Thoracic aorta (tissue), 2 donors: ENCODE results near the gene IL37. TPM values are rescaled to one million over a fixed set of nuclear protein-coding genes. Genes with fewer than 3 reads are reported as not detected.

Experiments used
- ATAC-seq: fragments of 150-250 bp; one replicate; pipeline ENCODE4 v1.8.0; 2017; ENCODE audit warnings: low read depth; ENCODE audit not compliant: insufficient number of reproducible peaks, low FRiP score
- DNase-seq: peaks from one replicate; pipeline ENCODE4 v3.0.0-alpha.2; 2020; ENCODE audit warnings: low spot score
- H3K27ac ChIP-seq, 2 donors: fragments of 200-600 bp; sonication (generic); 1 replicate in 1 of 2; 2 replicates in 1 of 2; pipeline ENCODE4 v1.5.1; 2016; ENCODE audit warnings: mild to moderate bottlenecking in 2 of 2, moderate library complexity in 2 of 2
- H3K27me3 ChIP-seq: fragments of 200-600 bp; sonication (generic); replicated peaks from 2 replicates; pipeline ENCODE4 v1.6.0; 2016; ENCODE audit warnings: mild to moderate bottlenecking; ENCODE audit not compliant: insufficient read depth
- H3K36me3 ChIP-seq: fragments of 200-600 bp; sonication (generic); one replicate; pipeline ENCODE4 v1.5.1; 2016
- H3K4me1 ChIP-seq, 2 donors: fragments of 200-600 bp; sonication (generic); 1 replicate in 1 of 2; 2 replicates in 1 of 2; pipeline versions ENCODE4 v1.5.1 to v1.6.0; 2016; ENCODE audit warnings: low read depth in 2 of 2, mild to moderate bottlenecking in 1 of 2; ENCODE audit not compliant: control insufficient read depth in 1 of 2
- H3K4me3 ChIP-seq: fragments of 200-600 bp; sonication (generic); 2 replicates; pipeline ENCODE4 v1.5.1; 2016; ENCODE audit warnings: mild to moderate bottlenecking
- H3K9me3 ChIP-seq: fragments of 200-600 bp; sonication (generic); 2 replicates; pipeline ENCODE4 v1.5.1; 2016
- total RNA-seq, 2 donors: library from RNA; depleted of rRNA; stranded (reverse); fragments of >200 nt; gene quantifications; one replicate each; pipeline versions ENCODE4 v1.1.0 to v1.2.3, GENCODE V29; 2016
- TF ChIP-seq, protein P1 (sequence below): fragments of 200-600 bp; sonication (generic); IDR thresholded peaks from one replicate; pipeline ENCODE4 v1.5.1; 2019; ENCODE audit warnings: antibody characterized with exemption

IL37 gene
- total RNA-seq, 2 donors from 2014 or later, result not detected

DNA sequence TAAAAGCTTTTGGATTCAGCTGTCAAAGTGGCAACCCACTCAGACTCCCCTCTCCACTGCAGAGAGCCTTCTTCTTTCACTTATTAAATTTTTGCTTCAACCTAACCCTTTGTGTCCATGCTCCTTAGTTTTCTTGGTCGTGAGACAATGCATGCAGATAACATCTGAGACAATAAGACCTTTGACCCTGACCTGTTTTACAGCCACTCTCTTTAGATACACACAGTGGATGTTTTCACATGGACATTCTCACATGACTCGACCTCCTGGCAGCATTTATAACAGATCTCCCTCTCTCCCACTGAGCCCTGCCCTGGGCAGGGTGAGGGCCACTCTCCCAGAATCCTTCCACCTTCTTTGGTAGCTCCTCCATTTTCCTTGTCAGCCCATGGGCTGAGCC is 36.4 kb downstream of the IL37 start:
- ATAC-seq (no peak), DNase-seq (no peak)
- no peaks in the 10 kb centered on the region for H3K27me3 ChIP-seq
- no peak overlapping the region for H3K27ac ChIP-seq
- TF ChIP-seq, protein P1, sequence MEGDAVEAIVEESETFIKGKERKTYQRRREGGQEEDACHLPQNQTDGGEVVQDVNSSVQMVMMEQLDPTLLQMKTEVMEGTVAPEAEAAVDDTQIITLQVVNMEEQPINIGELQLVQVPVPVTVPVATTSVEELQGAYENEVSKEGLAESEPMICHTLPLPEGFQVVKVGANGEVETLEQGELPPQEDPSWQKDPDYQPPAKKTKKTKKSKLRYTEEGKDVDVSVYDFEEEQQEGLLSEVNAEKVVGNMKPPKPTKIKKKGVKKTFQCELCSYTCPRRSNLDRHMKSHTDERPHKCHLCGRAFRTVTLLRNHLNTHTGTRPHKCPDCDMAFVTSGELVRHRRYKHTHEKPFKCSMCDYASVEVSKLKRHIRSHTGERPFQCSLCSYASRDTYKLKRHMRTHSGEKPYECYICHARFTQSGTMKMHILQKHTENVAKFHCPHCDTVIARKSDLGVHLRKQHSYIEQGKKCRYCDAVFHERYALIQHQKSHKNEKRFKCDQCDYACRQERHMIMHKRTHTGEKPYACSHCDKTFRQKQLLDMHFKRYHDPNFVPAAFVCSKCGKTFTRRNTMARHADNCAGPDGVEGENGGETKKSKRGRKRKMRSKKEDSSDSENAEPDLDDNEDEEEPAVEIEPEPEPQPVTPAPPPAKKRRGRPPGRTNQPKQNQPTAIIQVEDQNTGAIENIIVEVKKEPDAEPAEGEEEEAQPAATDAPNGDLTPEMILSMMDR, result no peak
- H3K36me3 ChIP-seq, result no peaks in the 10 kb centered on the region
- H3K4me1 ChIP-seq, result no peaks in the 10 kb centered on the region
- H3K4me3 ChIP-seq, result no peak overlapping the region
- H3K9me3 ChIP-seq, result peaks cover 3% of the 10 kb centered on the region

DNA sequence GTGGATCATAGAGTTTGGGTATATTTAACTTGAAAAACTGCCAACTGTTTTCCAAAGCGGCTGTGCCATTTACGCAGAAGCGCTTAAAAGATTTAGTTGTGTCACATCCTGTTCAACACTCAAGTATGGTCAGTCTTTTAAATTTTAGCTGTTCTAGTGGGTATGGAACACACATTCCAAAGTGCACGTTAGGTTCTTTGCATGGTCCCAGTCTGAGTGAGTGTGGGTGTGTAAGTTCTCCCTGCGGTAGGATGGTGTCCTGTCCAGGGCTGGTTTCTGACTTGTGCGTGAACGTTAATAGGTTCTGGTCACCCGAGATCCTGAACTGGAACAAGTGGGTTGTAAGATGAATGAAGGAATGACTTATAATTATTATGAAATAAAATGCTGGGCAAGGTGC is 38.5 kb downstream of the IL37 start:
- TF ChIP-seq, protein P1, result no peak
- Histone ChIP-seq H3K27me3 (no peaks in the 10 kb centered on the region), H3K4me1 (no peaks in the 10 kb centered on the region), H3K4me3 (no peak overlapping the region), H3K9me3 (peaks cover 3% of the 10 kb centered on the region), H3K27ac (no peak overlapping the region), H3K36me3 (no peaks in the 10 kb centered on the region)
- no peak for ATAC-seq
- DNase-seq, result no peak

DNA sequence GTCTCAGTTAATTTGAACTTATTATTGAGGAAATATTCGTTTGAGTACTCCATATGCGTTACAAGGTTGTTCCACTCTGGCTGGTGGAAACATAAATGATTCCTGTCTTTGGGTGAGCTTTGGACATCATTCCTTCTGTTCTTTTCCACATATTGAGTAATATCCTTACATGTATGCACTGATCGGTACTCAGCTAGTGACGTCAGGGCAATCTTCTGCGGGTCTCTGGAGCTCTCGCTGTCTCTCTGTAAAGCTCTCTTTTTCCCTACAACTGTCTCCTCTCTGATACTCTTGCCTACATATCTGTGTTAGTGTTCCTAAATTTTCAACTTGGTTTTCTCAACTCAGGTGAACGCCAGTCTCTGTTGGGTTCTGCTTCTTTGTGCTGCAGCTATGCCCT is 43.4 kb downstream of the IL37 start:
- H3K36me3 ChIP-seq, result no peaks in the 10 kb centered on the region
- DNase-seq (no peak), ATAC-seq (no peak)
- TF ChIP-seq, protein P1, result no peak
- H3K27ac ChIP-seq, result no peak overlapping the region
- peaks cover 3% of the 10 kb centered on the region for H3K9me3 ChIP-seq
- H3K4me3 ChIP-seq, result no peak overlapping the region
- no peaks in the 10 kb centered on the region for H3K4me1 ChIP-seq
- no peaks in the 10 kb centered on the region for H3K27me3 ChIP-seq

DNA sequence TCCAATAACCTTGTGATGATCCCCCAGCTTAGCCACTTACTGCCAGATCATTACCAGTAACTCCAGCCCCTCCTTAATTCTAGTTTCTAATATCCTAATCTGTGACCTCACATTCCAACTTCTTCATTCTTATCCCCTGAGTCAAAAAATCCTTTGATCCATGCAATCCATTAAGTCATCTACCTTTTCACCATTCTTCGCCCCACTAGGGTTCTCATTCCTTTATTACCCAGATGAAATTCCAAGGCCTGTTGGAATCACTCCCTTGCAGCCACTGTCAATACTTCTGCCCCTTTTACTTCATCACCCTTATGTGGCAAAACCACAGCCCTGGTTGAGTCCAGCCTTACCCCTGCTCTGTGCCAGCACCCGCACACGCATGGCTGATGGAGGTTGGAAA is 46.5 kb downstream of the IL37 start:
- H3K9me3 ChIP-seq, result no peaks in the 10 kb centered on the region
- H3K36me3 ChIP-seq, result no peaks in the 10 kb centered on the region
- ATAC-seq (no peak), DNase-seq (no peak)
- no peak overlapping the region for H3K4me3 ChIP-seq
- H3K4me1 ChIP-seq, result no peaks in the 10 kb centered on the region
- no peak overlapping the region for H3K27ac ChIP-seq
- TF ChIP-seq, protein P1, result no peak
- H3K27me3 ChIP-seq, result no peaks in the 10 kb centered on the region

DNA sequence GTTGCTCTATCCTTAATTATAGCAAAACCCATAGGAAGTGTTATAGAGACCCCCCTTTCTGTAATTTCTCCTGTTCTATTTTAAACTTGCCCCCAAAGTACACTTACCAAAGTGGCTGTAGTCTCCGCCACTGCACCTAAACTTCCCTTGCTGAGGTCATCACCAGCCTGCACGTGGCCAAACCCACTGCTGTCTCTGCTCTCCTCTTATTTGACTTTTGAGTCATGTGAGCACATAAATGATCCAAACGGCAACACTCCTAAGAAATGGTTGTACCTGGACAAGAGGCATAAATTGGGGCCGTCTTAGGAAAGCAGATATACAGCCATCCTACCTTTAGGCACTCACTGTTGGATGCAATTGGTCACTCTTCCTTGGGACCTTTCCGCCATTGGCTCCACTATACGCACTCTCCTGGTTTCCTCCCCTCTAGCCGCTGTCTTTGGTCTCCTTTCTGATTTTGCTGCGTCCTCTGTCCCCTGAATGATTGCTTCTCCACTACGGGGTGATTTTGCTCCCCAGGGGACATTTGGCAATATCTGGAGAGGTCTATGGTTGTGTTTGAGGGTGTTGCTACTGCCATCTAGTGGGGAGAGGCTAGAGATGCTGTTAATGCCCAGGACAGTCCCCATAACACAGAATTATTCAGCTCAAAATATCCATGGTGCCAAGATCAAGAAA is 47.6 kb downstream of the IL37 start:
- Histone ChIP-seq H3K9me3 (no peaks in the 10 kb centered on the region), H3K36me3 (no peaks in the 10 kb centered on the region), H3K27ac (no peak overlapping the region), H3K4me1 (no peaks in the 10 kb centered on the region), H3K4me3 (no peak overlapping the region), H3K27me3 (no peaks in the 10 kb centered on the region)
- TF ChIP-seq, protein P1, result peak; percentile 41
- DNase-seq, result no peak
- no peak for ATAC-seq
